Activated gamma-delta T cell (primary cell): ENCODE measurements around the gene TLK1.
"Not testable (repeated sequence)": the region's sequence is repeated elsewhere in the genome, so short reads cannot be mapped to it uniquely, and the experiment has no call there.

Source experiments
- DNase-seq: peaks from one replicate; lab custom pipeline; 2025; lab: John Stamatoyannopoulos, UW

The TLK1 gene

GRCh38 chr2:171169839-171170238 lies 9.1 kb upstream of the TLK1 start:
- DNase-seq: no peak

- DNase-seq: no peak
Observed at GRCh38 chr2:171169333-171169732, 8.6 kb upstream of the TLK1 start.

- no peak for DNase-seq
Observed at GRCh38 chr2:171167352-171167997, 6.8 kb upstream of the TLK1 start.

GRCh38 chr2:171166328-171166983 lies 5.8 kb upstream of the TLK1 start:
- no peak for DNase-seq

- no peak for DNase-seq
Observed at GRCh38 chr2:171165967-171166327, 5.3 kb upstream of the TLK1 start.

- no peak for DNase-seq
Observed at GRCh38 chr2:171163261-171163660, 2.6 kb upstream of the TLK1 start.

GRCh38 chr2:171162522-171163197 lies 2.0 kb upstream of the TLK1 start:
- DNase-seq: not testable (repeated sequence)

GRCh38 chr2:171160956-171161740 lies 455 bp upstream of the TLK1 start:
- no peak for DNase-seq

- peak; percentile 41 for DNase-seq
Observed at GRCh38 chr2:171159372-171160118, 1.1 kb downstream of the TLK1 start.

GRCh38 chr2:171158790-171159371 lies 1.8 kb downstream of the TLK1 start:
- DNase-seq: no peak

- DNase-seq: no peak
Observed at GRCh38 chr2:171158036-171158789, 2.5 kb downstream of the TLK1 start.

GRCh38 chr2:171157109-171157500 lies 3.6 kb downstream of the TLK1 start:
- DNase-seq: no peak

- DNase-seq: no peak
Observed at GRCh38 chr2:171154348-171154747, 6.3 kb downstream of the TLK1 start.

GRCh38 chr2:171150694-171151285 lies 9.9 kb downstream of the TLK1 start:
- no peak for DNase-seq

- no peak for DNase-seq
Observed at GRCh38 chr2:171149986-171150693, 10.6 kb downstream of the TLK1 start.

- DNase-seq: no peak
Observed at GRCh38 chr2:171149171-171149938, 11.3 kb downstream of the TLK1 start.

- DNase-seq: no peak
Observed at GRCh38 chr2:171147081-171147480, 13.6 kb downstream of the TLK1 start.

- no peak for DNase-seq
Observed at GRCh38 chr2:171146633-171147032, 14.1 kb downstream of the TLK1 start.

- no peak for DNase-seq
Observed at GRCh38 chr2:171146071-171146470, 14.6 kb downstream of the TLK1 start.
